HG03159 (cell line): ENCODE measurements around the gene AGAP2.
"Not testable (repeated sequence)": the region's sequence is repeated elsewhere in the genome, so short reads cannot be mapped to it uniquely, and the experiment has no call there.

Experiments used
- ATAC-seq: cut with Tn5 transposase; IDR thresholded peaks from one replicate; pipeline ENCODE4 v1.9.1; 2021; ENCODE audit warnings: mild to moderate bottlenecking, moderate library complexity; ENCODE audit not compliant: unreplicated experiment

The AGAP2 gene

DNA sequence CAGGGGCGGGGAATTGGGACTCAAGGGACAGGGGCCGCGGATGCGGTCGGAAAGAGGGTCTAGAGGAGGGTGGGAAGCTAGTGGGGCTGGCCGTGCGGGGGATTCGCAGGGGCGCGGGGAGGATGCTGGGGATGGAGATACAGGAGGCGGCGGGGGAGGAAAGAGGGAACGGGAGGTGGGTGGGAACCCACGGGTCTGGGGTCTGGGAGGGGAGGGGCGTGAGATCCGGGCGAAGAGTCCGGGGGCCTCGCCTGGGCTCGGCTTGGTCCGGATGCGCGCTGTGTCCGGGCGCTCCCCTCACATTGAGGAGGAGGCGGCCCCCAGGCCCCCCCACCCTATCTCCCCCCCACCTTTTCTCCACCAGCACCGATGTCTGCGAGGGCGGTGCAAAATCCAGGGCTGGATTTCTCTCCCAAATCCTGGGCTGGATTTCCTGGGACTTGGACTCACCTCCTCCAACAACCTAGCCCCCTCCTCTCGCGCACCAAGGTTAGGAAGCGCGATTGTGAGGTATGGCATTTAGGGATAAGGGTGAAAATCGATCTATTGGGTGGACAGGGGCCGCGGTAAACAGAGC, at the start of gene AGAP2:
Gene AGAP2 (minus strand): TSS at position 82 of the 577 bp plus-strand sequence. CDS start 496 bp downstream, outside the sequence.
- no peak for ATAC-seq

DNA sequence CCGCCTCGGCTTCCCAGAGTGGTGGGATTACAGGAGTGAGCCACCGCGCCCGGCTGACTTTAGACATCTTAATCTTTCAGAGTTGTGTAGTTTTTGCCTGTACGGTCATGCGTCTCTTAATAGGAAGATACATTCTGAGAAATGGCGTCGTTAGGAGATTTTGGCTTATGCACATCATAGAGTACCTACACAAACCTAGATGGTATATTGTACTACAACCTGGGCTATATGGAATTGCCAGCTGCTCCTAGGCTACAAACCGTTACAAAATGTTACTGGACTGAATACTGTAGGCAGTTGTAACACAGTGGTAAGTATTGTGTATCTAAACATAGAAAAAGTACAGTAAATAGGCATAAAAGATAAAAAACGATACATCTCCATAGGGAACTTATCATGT, 45.3 kb upstream of the AGAP2 start:
- ATAC-seq = no peak

DNA sequence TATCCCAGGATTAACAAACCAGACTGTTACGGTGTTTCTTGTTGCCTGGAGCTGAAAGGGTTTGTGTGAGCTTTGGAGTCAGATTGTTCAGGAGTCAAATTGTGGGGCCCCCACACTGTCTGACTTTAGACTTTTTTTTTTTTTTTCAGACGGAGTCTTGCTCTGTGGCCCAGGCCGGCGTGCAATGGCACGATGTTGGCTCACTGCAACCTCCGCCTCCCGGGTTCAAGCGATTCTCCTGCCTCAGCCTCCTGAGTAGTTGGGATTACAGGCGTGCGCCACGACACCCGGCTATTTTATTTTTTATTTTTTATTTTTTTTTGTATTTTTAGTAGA, 44.9 kb upstream of the AGAP2 start:
- no peak for ATAC-seq

DNA sequence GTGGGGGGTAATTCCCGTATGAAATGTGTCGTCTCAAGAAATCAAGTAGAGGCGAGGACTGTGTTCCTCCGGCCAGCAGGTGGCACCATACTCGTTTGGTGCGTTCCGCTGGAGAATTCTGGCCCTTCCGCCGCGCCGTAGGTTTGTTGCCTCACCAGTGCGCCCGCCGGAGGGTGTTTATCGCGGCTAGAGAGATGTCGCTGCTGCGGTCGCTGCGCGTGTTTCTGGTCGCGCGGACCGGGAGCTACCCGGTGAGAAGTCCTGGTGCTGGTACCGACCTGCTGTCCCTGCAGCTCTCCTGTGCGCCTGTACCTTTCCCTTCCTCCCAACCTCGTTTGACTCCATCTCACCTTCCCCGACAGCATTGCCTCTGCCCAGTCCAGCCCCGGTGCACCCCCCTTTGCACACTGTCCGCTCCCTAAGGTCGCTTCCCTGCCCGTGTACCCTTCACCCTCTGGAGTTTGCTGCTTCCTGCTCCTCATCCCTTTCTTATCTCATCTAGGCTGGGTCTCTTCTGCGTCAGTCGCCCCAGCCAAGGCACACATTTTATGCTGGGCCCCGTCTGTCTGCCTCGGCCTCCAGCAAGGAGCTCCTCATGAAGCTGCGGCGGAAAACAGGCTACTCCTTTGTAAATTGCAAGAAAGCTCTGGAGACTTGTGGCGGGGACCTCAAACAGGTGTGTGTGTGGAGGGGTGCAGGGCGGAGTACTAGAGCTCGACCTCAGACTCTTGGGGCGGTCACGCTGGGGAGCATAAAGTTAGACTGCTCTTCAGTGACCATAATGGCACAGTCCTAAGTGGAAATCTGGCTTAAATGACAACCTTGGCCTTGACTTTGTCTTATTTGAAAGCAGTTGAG, 44.3 kb upstream of the AGAP2 start, which contains the start of gene TSFM:
Gene TSFM (plus strand): TSS at position 180 of the 858 bp plus-strand sequence. CDS start 15 bp downstream, at position 195.
- ATAC-seq = peak; percentile 78

DNA sequence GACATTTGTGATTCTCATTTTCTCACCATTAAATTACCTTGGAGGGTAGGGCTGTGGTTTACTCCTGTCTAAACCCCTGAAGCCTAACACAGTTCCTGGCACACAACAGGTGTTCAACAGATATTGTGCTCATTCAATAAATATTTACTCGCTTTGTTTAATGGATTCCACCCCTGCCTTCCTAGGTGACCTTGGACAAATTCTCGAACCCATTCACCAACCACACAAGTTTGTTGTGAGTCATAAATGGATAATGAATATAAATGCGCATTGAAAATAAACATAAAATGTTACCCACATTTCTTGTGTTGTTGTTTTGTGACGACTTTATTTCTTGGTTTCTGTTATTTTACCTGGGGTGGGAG, 43.7 kb upstream of the AGAP2 start:
- peak; percentile 11 for ATAC-seq

DNA sequence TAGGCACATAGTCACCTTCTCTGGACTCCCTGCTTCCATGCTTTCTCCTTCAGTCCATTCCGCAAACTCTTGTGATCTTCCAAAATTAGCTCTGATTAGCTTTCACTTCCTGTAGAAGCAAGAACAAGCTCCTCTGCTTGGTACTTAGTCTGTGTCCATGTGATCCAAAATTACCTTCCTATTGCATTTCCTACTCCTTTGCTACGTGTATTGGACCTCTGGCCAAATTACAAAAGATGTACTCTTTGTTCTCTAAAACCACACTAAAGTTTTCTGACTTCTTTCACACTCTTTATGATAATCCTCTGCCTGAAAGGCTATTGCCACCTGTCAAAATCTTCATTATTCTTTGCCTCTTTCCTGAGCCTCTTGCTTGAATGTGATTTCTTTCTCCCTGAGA, 43.3 kb upstream of the AGAP2 start:
- no peak for ATAC-seq

DNA sequence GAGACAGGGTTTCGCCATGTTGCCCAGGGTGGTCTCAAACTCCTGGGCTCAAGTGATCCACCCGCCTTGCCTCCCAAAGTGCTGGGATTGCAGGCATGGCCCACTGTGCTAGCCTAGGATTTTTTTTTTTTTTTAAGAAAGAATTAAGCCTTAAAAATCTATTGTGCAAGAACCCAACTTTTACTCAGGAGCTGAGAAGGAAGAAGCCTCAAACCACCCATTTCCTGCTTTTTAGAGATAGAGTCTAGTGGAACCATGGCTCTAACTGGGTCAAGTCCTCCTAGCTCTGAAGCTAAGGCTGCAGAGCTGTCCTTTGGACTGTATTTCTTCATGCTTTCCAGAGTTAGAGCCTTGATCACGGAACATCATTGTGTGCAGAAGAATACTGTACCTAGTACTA, 42.7 kb upstream of the AGAP2 start:
- no peak for ATAC-seq

DNA sequence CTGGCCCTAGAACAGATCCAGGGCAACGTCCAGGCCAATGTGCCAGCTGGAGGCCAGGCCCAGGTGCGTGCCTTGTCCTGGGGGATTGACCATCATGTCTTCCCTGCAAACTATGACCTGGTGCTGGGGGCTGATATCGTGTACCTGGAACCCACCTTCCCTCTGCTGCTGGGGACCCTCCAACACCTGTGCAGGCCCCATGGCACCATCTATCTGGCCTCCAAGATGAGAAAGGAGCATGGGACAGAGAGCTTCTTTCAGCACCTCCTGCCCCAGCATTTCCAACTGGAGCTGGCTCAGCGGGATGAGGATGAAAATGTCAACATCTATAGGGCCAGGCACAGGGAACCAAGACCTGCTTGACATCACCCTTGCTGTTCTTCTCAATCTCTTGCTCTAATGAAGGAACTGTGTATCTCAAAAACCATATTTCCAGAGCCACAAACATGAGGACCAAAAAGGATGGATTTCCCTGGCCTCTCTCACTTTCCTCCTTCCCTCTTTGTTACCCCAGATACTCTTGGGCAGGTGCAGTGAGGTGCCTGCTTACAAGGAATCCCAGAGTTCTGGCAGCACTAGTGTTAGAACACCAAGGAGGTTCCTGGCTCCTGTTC, 41.8 kb upstream of the AGAP2 start:
- ATAC-seq = no peak

DNA sequence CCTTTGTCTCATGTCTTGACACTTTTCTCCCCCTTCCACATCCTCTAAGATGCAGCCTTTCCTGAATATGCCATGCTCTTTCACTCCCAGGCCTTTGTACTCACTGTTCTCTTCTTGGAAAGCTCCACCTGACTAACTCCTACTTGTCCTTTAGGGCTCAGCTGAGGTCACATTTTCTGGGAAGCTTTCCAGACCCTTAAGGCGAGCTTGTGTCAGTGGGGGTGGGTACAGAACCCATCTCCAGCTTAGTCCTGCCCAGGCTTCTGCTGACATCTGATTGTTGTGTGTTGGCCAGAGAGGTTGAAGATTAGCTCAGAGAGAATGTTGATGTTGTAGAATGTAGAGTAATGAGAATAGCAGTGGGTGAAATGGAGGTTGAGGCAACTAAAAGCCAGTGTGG, 41.2 kb upstream of the AGAP2 start:
- ATAC-seq = no peak

DNA sequence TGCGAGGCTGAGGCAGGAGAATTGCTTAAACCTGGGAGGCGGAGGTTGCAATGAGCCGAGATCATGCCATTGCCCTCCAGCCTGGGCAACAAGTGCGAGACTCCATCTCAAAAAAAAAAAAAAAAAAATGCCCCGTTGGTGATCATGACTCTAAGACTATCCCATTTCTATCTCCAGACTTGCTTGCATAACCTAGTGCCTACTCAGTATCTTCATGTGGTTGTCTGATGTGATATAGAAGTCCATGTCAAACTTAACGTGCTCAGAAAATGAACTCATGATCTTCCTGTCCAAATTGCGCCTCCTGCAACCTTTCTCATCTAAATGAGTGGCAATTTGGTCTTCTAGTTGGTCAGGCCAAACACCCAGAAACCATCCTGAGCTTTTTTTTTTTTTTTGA, 39.4 kb upstream of the AGAP2 start:
- no peak for ATAC-seq

DNA sequence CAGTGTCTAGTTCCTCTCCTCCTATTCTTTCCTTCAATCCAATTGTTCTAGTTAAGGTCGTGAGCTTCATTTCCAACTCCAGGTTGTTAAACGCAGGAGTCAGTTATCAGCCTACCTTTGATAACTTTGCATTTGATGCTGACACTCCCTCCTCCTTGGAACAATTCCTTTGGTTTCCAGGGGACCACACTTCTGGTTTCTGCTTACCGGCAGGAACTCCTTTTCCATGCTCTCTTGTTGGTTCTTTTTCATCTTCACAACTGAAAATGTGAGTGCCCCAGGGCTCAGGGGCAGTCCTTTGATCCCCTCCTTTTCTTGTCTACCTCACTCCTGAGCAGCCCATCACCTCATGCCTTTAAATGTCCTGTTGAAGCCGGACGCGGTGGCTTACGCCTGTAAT, 38.8 kb upstream of the AGAP2 start:
- no peak for ATAC-seq

DNA sequence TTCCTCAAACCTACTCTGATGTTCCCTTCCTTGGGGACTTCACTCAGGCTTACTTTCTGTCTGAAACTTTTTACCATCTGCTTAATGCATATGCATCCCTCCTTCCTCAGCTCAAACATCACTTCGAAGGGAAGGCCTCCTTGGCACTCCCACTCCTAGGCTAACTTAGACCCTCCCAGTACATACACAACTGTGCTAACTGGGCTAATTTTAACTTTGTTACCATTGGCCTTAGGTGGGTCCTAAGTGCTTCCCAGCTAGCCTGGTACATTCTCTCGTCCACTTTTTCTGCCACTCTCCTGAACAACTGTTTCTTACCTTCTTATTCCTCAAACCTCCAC, 37.7 kb upstream of the AGAP2 start:
- no peak for ATAC-seq

DNA sequence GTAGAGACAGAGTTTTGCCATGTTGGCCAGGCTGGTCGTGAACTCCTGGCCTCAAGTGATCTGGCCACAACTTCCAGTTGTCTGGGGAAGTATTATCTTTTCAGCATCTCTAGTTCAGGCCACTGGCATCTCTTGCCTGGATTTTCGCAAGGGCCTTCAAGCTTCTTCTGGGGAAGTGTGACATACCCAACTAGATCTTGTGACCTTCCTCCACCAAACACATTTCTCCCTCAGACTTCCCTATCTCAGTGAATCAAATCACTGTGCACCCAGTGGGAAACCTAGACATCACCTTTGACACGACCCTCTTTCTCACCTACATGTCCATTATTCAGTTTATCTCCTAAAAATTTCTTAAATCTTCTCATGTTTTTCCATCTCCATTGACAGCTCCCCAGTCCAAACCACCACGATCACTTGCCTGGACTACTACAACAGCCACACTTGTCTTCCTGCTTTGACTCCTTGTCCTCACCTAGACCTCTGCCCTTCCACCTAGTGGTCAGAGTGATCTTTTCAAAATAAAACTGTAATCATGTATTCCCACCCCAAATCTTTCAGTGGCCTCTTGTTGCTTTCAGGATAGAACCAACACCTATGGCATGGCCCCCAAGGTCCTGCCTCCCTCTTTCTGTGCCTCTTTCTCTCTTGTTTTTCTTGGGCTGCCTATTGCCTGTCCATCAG, 37.2 kb upstream of the AGAP2 start:
- no peak for ATAC-seq

DNA sequence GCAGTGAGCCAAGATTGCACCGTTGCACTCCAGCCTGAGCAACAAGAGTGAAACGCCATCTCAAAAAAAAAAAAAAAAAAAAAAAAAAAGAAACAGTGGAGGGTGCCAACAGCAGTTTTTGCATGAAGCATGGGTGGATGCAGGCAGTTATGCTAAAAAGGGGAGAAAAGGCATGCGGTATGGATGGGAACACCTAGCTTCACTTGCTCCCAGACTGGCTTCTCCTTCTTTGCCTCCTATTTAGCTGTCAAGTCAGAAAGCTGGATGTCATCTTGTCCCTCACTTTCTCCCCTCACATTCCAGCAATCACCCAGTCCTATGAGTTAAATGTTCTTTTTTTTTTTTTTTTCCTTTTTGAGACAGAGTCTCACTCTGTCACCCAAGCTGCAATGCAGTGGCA, 36.5 kb upstream of the AGAP2 start:
- no peak for ATAC-seq

DNA sequence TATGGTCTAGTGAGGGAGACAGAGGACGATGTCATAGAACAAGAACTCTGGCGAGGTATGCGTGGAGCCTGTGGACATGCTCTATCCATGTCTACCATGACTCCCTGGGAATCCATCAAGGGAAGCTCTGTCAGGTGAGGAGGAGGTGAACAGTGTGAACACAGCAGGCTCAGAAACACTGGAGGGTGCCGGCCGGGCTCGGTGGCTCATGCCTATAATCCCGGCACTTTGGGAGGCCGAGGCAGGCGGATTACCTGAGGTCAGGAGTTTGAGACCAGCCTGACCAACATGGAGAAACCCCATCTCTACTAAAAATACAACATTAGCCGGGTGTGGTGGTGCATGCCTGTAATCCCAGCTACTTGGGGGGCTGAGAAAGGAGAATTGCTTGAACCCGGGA, 36.1 kb upstream of the AGAP2 start:
- not testable (repeated sequence) for ATAC-seq

DNA sequence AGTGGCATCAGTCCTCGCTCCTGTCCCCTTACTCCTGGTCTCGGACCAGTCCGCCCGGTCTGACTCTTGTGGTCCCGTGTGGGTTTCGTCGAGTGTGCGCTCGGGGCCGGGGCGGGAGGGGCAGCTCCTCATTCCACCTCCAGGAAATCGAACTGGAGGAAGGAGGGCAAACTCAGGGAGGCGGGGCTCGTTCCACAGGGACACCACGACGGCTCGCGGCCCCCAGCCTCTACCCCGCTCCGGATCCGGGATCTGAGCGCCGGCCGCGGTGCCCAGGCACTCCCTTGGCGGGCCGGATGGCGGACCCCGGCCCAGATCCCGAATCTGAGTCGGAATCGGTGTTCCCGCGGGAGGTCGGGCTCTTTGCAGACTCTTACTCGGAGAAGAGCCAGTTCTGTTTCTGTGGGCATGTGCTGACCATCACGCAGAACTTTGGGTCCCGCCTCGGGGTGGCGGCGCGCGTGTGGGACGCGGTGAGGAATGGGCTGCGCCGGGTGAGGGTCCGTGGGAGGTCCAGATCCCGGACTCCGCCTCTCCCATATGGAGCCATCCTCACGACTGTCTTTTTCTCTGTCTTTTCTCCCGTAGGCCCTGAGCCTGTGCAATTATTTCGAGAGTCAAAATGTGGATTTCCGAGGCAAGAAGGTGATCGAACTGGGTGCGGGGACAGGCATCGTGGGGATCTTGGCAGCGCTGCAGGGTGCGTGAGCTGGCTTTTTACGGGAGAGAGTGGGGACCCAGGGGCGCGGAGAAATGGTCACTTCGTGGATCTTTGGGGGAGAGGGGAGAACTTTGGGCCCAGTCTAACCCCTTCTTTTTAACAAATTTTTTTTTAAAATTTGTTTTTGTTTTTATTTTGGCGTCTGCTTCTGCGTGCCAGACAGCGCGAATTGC, 34.1 kb upstream of the AGAP2 start, which contains the start of gene EEF1AKMT3:
Gene EEF1AKMT3 (plus strand): TSS at position 186 of the 894 bp plus-strand sequence. CDS start 111 bp downstream, at position 297.
- ATAC-seq = peak; percentile 3

DNA sequence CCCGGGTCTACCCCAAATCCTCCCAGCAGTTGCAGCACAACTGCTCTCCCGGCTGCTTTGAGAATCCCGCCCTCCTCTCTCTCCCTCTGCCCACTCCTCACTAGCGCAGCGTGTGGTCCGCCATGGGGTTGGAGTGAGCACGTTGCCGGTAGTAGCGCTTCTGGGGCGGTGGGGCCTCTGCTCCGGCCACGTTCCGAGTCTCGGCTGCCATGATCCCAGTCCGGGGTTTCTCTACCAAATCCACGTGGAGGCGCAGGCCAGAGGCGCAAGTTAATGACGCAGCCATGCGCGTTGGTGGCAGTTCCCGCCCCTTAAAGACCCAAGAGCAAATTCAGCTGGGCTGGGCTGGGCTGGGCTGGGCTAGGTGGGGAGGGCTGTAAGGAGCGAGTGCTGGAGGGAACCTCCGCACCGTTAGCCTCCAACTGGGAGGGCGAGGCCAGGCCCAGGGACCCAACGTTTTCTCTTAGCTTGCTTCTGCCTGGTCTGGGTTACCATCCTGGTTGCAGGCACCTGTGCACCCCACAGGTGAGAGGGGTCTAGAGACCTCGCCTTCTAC, 33.4 kb upstream of the AGAP2 start, which contains the start of gene METTL1:
Gene METTL1 (minus strand): TSS at position 233 of the 556 bp plus-strand sequence. CDS start 22 bp downstream, at position 211.
- ATAC-seq = peak; percentile 85

DNA sequence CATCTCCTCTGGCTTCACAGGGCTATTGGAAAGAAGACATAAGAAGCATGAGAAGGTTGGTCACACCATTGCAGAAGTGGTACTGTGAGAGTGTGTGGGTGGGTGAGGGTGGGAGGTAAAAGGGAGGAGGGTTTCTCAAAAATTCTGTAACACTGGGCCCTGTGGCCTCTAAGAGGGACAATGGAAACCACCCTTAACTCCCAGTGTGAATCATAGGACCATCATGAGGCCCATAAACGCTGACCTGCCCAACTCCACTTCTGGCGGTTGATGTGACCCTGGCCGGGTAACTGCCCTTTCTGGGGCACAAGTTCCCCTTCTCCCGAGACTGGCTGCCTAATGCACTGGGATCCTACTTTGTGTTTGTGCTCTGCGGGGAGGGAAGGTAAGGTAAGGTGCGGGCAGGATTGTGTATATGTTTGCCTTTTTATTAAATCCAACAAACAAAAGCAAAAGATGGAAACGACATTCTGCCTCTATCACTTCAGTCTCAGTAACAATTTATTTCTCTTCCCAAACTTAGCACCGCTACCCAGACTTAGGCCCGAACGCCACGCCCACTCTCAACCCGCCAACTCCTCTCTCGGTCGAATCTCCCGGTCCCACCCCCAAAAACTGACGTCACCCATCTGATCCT, 32.8 kb upstream of the AGAP2 start:
- peak; percentile 68 for ATAC-seq

DNA sequence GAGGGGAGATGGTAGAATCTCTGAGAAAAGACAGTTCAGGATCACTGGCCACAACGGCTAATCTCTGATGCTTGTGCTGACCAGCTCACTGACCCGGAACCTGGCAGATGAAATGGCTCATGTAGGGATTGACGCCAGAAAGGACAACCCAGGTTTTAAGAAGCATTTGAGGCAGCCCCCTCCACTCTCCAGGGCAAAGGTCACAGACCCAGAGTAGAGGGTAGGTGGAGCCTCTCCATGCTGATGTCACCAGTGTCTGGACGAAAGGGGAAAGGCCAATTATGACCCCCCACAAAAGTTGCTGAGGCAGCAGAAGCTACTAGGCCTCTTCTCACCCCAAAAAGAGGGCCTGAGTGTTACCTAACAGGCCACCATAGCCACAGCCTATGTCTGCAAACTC, 32.2 kb upstream of the AGAP2 start:
- ATAC-seq = no peak

DNA sequence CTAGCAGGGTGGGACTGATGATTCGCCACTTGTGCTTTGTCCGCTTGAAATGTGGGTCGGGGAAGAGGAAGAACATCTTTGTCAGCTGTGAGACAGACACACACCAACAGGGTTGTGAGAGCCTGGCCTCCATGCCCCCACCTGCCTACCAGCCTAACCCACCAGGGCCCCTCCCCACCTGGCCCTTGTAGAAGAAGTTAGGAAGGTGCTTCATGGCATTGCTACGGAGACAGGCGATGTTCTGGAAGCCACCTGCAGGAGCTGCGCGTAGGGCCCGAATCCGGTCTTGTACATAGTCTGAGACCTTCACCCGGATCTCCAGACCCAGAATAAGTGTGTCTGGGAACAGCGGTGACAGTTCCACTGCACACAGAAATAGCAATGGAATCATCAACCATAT, 31.1 kb upstream of the AGAP2 start:
- no peak for ATAC-seq
